Suprapubic skin (tissue), 4 donors: ENCODE results near the gene CTCFL.

Experiments
- CTCF ChIP-seq, 2 donors: fragments of 200-600 bp in 1 of 2; fragments of 450-650 bp in 1 of 2; sonication (generic) in 1 of 2; IDR thresholded peaks; one replicate each; pipeline ENCODE4 v1.5.1; 2016 to 2019; ENCODE audit warnings: antibody characterized with exemption in 2 of 2, mild to moderate bottlenecking in 1 of 2, moderate library complexity in 1 of 2
- EP300 ChIP-seq: sonication (generic); formaldehyde crosslinking; IDR thresholded peaks from one replicate; pipeline ENCODE4 v1.6.1; 2017; ENCODE audit warnings: antibody characterized with exemption
- POLR2A ChIP-seq, 2 donors: fragments of 450-650 bp; IDR thresholded peaks; one replicate each; pipeline ENCODE4 v1.6.1; 2017; ENCODE audit warnings: antibody characterized with exemption in 2 of 2, mild to moderate bottlenecking in 2 of 2, moderate library complexity in 2 of 2
- POLR2AphosphoS5 ChIP-seq, 3 donors: sonication (generic); formaldehyde crosslinking; IDR thresholded peaks; one replicate each; pipeline ENCODE4 v1.6.1; 2017; ENCODE audit warnings: antibody characterized with exemption in 3 of 3

DNA sequence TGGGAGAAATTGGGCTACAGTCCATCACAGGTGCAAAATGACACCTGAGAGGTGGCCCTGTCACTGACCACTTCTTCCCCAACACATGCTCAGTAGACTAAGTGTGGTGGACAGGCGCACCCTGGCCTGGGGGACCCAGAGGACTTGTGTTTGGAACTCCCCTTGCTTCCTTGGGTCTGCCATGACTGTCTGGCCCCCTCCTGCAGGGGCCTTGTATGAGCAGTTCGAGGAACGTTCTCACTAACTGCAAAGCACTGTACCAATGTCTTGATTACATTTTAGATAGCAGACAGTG, 32.0 kb upstream of the CTCFL start:
- TF ChIP-seq POLR2AphosphoS5 (IDR thresholded peaks at IDR 0.05), result no peak
- TF ChIP-seq POLR2A (IDR thresholded peaks at IDR 0.05), result no peak
- no peak for TF ChIP-seq CTCF (IDR thresholded peaks at IDR 0.05)
- TF ChIP-seq EP300, result no peak
